ENCODE measurements around the gene ZNF598. TPM values are rescaled to one million over a fixed set of nuclear protein-coding genes. Genes with fewer than 3 reads are reported as not detected.
A peak's percentile ranks its signal among the peaks of the same experiment; 100 is the strongest.

Gene ZNF598
- total RNA-seq, 6 donors from 2014 or later = 20.1 to 62.8 (median 41.7) TPM

- WGBS, 2 donors = 92 to 97% methylated on average over 15 to 21 of the region's 21 CpGs
- no peaks in the 10 kb centered on the region for H3K9me3 ChIP-seq
- no peaks in the 10 kb centered on the region for H3K27me3 ChIP-seq
- H3K4me3 ChIP-seq = no peak overlapping the region
- no peak overlapping the region for H3K27ac ChIP-seq
- ATAC-seq (ENCODE audit: low FRiP score in 2 of 2) = no peak
- TF ChIP-seq CTCF (IDR thresholded peaks at IDR 0.05) (no peak), POLR2AphosphoS5 (IDR thresholded peaks at IDR 0.05) (no peak), POLR2A (IDR thresholded peaks at IDR 0.05) (no peak), EP300 (IDR thresholded peaks at IDR 0.05) (no peak)
- H3K36me3 ChIP-seq = peaks cover 13 to 72% (median 48%) of the 10 kb centered on the region in 4 donors
- peaks cover 7 to 13% (median 9%) of the 10 kb centered on the region in 4 donors for H3K4me1 ChIP-seq
- DNase-seq = peak in 1 of 2 donors; percentile 59
Observed at GRCh38 chr16:2053211-2053610, 43.6 kb upstream of the ZNF598 start.

DNA sequence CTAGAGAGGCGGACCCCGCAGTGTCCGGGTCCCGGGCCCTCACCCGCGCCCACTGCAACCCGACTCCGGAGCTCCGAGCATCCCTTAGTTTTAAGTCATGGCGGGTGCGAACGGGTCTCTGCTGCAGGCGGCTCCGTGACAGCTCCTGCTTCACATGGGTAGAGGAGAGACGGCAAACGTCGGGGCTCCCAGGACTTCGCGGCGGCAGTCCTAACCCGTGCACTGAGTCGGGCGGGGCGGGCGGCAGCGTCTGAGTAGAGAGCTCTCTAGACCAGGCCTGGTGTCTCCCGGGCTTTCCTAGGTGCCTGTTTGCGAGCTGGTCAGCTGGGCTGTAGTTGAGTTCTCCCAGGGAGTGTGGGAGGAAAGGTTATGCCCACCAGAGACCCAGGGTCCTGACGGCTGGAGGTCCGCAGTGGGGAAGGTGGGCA lies 38.5 kb upstream of the ZNF598 start:
- no peaks in the 10 kb centered on the region for H3K27me3 ChIP-seq
- peaks cover 49 to 58% (median 50%) of the 10 kb centered on the region in 4 donors for H3K4me1 ChIP-seq
- peak overlapping the region; percentile 63 to 98 (median 94) for H3K4me3 ChIP-seq
- no peak for TF ChIP-seq POLR2AphosphoS5 (IDR thresholded peaks at IDR 0.05)
- ATAC-seq (ENCODE audit: low FRiP score in 2 of 2) (peak in 1 of 2 donors; percentile 31), DNase-seq (no peak)
- peaks cover 5 to 29% (median 16%) of the 10 kb centered on the region in 4 donors for H3K36me3 ChIP-seq
- H3K27ac ChIP-seq = peak overlapping the region; percentile 73 to 97 (median 86)
- 1 to 7% methylated on average over 2 to 27 of the region's 30 CpGs for WGBS, 2 donors
- H3K9me3 ChIP-seq = no peaks in the 10 kb centered on the region

- TF ChIP-seq POLR2AphosphoS5 (IDR thresholded peaks at IDR 0.05) (peak; percentile 82 to 90), CTCF (IDR thresholded peaks at IDR 0.05) (peak; percentile 23 to 86 (median 83)), POLR2A (IDR thresholded peaks at IDR 0.05) (peak in 1 of 4 donors; percentile 70), EP300 (IDR thresholded peaks at IDR 0.05) (no peak)
- WGBS, 2 donors = 1 to 3% methylated on average over 18 to 69 of the region's 81 CpGs
- Histone ChIP-seq H3K9me3 (no peaks in the 10 kb centered on the region), H3K36me3 (peaks cover 5 to 23% (median 13%) of the 10 kb centered on the region in 4 donors), H3K27me3 (no peaks in the 10 kb centered on the region), H3K4me3 (peak within 1 kb of the TSS; percentile 63 to 98 (median 94)), H3K4me1 (peaks cover 54 to 63% (median 55%) of the 10 kb centered on the region in 4 donors), H3K27ac (peak within 1 kb of the TSS; percentile 73 to 97 (median 86))
- peak; percentile 94 to 99 for ATAC-seq (ENCODE audit: low FRiP score in 2 of 2)
- peak; percentile 98 to 99 for DNase-seq
Observed at GRCh38 chr16:2047330-2048115, 37.9 kb upstream of the ZNF598 start, which contains the start of the genes NTHL1 and TSC2. TSS of gene NTHL1 (minus strand) at chr16:2047834. CDS start at chr16:2047823, 11 bp downstream. TSS of gene TSC2 (plus strand) at chr16:2047985. CDS start at chr16:2048616, 631 bp downstream.

DNA sequence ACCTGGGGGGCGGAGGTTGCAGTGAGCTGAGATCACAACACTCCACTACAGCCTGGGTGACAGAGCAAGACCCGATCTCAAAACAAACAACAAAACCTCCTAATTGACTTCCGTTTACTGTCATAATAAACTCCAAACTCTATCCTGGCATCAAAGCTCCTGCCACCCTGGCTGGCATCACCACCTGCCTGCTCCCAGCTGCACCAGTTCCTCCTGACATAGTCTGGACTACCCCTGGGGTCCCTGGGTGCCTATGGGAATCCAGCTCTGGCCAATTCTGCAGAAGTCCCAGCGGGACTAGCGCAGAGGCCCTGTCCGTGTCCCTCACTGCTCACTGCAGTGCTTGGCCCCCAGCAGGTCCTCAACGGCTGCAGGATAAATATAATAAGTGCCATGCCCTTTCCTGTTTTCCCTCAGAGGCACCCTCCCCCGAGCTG lies 37.3 kb upstream of the ZNF598 start:
- Histone ChIP-seq H3K9me3 (no peaks in the 10 kb centered on the region), H3K36me3 (peaks cover 0 to 17% (median 10%) of the 10 kb centered on the region in 4 donors), H3K4me3 (peak overlapping the region; percentile 13 to 98 (median 76)), H3K27me3 (no peaks in the 10 kb centered on the region), H3K27ac (peak overlapping the region; percentile 73 to 97 (median 86)), H3K4me1 (peaks cover 60 to 69% (median 61%) of the 10 kb centered on the region in 4 donors)
- DNase-seq (no peak), ATAC-seq (ENCODE audit: low FRiP score in 2 of 2) (peak in 1 of 2 donors; percentile 59)
- TF ChIP-seq POLR2A (IDR thresholded peaks at IDR 0.05) = peak in 1 of 4 donors; percentile 32
- peak in 1 of 6 experiments; percentile 14 for TF ChIP-seq CTCF (IDR thresholded peaks at IDR 0.05)
- TF ChIP-seq POLR2AphosphoS5 (IDR thresholded peaks at IDR 0.05) = no peak
- peak in 1 of 4 donors; percentile 71 for TF ChIP-seq EP300 (IDR thresholded peaks at IDR 0.05)
- 23 to 26% methylated on average over 4 to 8 of the region's 8 CpGs for WGBS, 2 donors

All from upper lobe of left lung (tissue), 6 donors.